GM21526 (cell line): ENCODE results near the gene FYN.

Experiments
- ATAC-seq: cut with Tn5 transposase; IDR thresholded peaks from one replicate; pipeline ENCODE4 v1.9.1; 2021; ENCODE audit warnings: moderate library complexity; ENCODE audit not compliant: unreplicated experiment, low FRiP score

Gene FYN

GRCh38 chr6:111775145-111775922 lies 97.9 kb downstream of the FYN start:
- ATAC-seq, result no peak

GRCh38 chr6:111774346-111774703 lies 98.9 kb downstream of the FYN start:
- no peak for ATAC-seq

GRCh38 chr6:111773501-111774345 lies 99.5 kb downstream of the FYN start:
- ATAC-seq, result no peak

- no peak for ATAC-seq
These were observed 100.9 kb downstream of the FYN start for GRCh38 chr6:111772381-111772780.

- ATAC-seq, result no peak
These were observed 101.6 kb downstream of the FYN start for GRCh38 chr6:111771629-111772028.

- ATAC-seq, result no peak
These were observed 102.2 kb downstream of the FYN start for GRCh38 chr6:111771094-111771432.

GRCh38 chr6:111770263-111771093 lies 102.8 kb downstream of the FYN start:
- no peak for ATAC-seq

- ATAC-seq, result no peak
These were observed 103.7 kb downstream of the FYN start for GRCh38 chr6:111769365-111770152.

- no peak for ATAC-seq
These were observed 104.9 kb downstream of the FYN start for GRCh38 chr6:111768431-111768770.

GRCh38 chr6:111767752-111768430 lies 105.4 kb downstream of the FYN start:
- ATAC-seq, result no peak

GRCh38 chr6:111766201-111766857 lies 106.9 kb downstream of the FYN start:
- no peak for ATAC-seq

GRCh38 chr6:111765763-111766162 lies 107.5 kb downstream of the FYN start:
- ATAC-seq, result no peak

GRCh38 chr6:111764238-111765175 lies 108.7 kb downstream of the FYN start:
- peak; percentile 82 for ATAC-seq

- ATAC-seq, result no peak
These were observed 109.9 kb downstream of the FYN start for GRCh38 chr6:111763381-111763780.

- ATAC-seq, result peak; percentile 46
These were observed 111.4 kb downstream of the FYN start for GRCh38 chr6:111761783-111762312.

GRCh38 chr6:111761212-111761611 lies 112.0 kb downstream of the FYN start:
- no peak for ATAC-seq

GRCh38 chr6:111759836-111760785 lies 113.1 kb downstream of the FYN start:
- no peak for ATAC-seq
